ENCODE results near the gene STAMBPL1. TPM values are rescaled to one million over a fixed set of nuclear protein-coding genes. Genes with fewer than 3 reads are reported as not detected.

STAMBPL1 gene
- total RNA-seq (2022; extraction: Qiagen RNA extraction) = 23.9 to 28.3 TPM (median 25.7 TPM) in 5 replicates

DNA sequence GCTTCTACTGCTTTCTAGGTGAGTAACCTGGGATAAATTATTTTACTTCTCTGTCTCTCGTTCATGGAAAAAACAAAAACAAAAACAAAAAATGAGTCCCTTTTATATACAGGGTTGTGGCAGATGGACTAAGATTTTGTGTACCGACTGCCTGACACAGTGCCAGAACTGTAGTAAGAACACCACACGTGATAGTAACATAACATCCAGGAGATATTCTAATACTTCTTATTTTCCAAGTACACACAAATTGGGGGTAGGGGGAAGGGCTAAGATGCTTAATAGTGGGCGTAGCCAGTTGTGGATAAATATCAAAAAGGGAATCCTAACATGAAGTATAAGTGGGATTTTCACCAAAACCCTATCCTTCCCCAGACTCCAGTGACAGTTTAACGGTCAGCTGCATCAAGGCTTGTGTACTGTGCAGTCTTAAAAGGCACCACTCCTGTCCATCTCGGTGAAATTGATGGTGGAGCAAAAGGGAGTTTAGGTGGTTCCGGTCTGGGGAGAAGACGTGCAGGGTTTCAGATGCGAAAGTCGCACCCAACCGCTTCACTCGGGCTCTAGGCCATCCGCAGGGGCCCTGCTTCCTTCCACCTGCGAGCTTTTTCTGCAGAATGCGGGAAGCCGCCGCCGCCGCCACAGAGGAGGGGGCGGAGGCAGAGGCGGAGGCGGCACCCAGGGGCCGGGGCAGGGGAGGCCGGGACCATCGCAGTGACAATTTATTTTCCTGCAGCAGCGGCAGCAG lies at the start of gene STAMBPL1:
STAMBPL1 (plus strand) TSS at position 712 of the 748 bp plus-strand sequence. CDS start 21,464 bp downstream, outside the sequence.

DNA sequence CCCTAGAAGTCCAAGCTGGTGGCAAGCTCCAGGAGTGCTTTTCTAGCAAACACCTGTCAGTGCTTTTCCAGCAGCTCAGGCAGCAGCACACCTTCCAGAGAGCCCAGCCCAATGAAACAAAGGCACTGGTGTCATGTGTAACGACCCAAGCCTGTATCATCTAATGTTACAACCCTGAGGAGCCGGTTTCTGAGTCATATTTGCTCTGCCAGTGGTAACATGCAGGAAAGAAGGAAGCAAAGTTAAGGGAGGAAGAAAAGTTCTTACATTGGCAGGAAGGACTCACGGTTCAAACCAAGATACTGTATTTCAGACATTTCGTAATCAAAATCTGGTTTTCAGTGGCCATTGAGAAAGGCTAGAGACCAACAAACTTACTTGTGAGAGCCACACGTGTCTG lies 28.3 kb upstream of the STAMBPL1 start, which contains the start of gene ANKRD22:
ANKRD22 (minus strand) TSS at position 139 of the 400 bp plus-strand sequence. CDS start 237 bp downstream, outside the sequence.

DNA sequence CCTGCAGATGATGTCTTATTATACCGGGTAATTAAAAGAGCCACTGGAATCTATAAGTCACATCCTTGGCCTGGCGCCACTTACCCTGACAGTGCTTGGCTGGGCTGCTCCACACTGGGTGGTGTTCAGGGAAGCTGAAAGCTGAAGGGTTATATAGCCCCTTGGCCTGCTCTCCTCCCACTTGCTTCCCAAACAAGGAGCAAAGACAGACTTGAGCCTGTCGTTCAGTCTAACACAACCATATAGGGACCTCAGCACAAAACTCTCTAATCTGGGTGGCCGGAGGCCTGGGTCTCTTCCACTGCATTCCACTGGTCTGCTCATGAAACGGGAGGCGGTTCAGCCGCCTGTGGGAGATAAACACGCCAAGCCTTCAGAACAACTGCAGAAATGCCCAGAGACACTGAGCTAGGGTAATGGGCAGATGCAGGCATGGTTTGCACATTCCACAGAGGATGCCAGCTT lies 72.6 kb downstream of the STAMBPL1 start, which contains the start of gene ACTA2:
ACTA2 (minus strand) TSS at position 127 of the 465 bp plus-strand sequence. CDS start 3,843 bp downstream, outside the sequence.

Other genes with a start within 250 kb of the STAMBPL1 start
- not detected in 5 replicates for gene LIPF, start 215.8 kb upstream of the STAMBPL1 start, total RNA-seq (2022; extraction: Qiagen RNA extraction)
- gene LIPK, start 174.0 kb upstream of the STAMBPL1 start, total RNA-seq (2022; extraction: Qiagen RNA extraction) = not detected in 5 replicates
- not detected in 5 replicates for gene LIPN, start 120.2 kb upstream of the STAMBPL1 start, total RNA-seq (2022; extraction: Qiagen RNA extraction)
- gene LIPM, start 77.5 kb upstream of the STAMBPL1 start, total RNA-seq (2022; extraction: Qiagen RNA extraction) = not detected in 5 replicates
- 0.25 to 0.41 TPM (median 0.29 TPM) in 5 replicates for gene ANKRD22, start 28.4 kb upstream of the STAMBPL1 start, total RNA-seq (2022; extraction: Qiagen RNA extraction)
- gene ACTA2, start 72.5 kb downstream of the STAMBPL1 start, total RNA-seq (2022; extraction: Qiagen RNA extraction) = 19.3 to 25.2 TPM (median 21.8 TPM) in 5 replicates
- gene FAS, start 110.6 kb downstream of the STAMBPL1 start, total RNA-seq (2022; extraction: Qiagen RNA extraction) = 28.0 to 31.4 TPM (median 30.5 TPM) in 5 replicates